ENCODE measurements around the gene SEMA3B. TPM values are rescaled to one million over a fixed set of nuclear protein-coding genes. Genes with fewer than 3 reads are reported as not detected.

The SEMA3B gene
- total and polyA plus RNA-seq, 2 of the 4 experiments (the other 2 are of a cell fraction): 4.3 to 29.3 TPM

GRCh38 chr3:50326182-50326541 is 57.2 kb downstream of the SEMA3B start:
- H2AK9ac ChIP-seq (replicated peaks; ENCODE audit: low read depth, low read length, poor library complexity): no peak overlapping the region
- H3K27ac ChIP-seq (ENCODE audit: insufficient read depth, low read length): no peak overlapping the region
- H3K9me3 ChIP-seq (ENCODE audit: control insufficient read depth, insufficient read depth, low read length): no peaks in the 10 kb centered on the region
- ATAC-seq (ENCODE audit: low read depth) (no peak), DNase-seq (no peak)
- TF ChIP-seq BHLHE40 (IDR thresholded peaks at IDR 0.05; ENCODE audit: low read depth, low read length) (no peak), SMC3 (IDR thresholded peaks at IDR 0.05; ENCODE audit: low read depth, low read length) (no peak), MAZ (IDR thresholded peaks at IDR 0.05; ENCODE audit: borderline replicate concordance, low read depth, low read length) (no peak)
- no peak overlapping the region for H3K14ac ChIP-seq (replicated peaks; ENCODE audit: low read depth, low read length)
- H2AFZ ChIP-seq (replicated peaks; ENCODE audit: low read length, poor library complexity): no peak overlapping the region
- ChIA-PET POLR2A (ENCODE audit: unreplicated experiment) (no interaction called here), CTCF (no interaction called here)
- no peak overlapping the region for H4K5ac ChIP-seq (ENCODE audit: low read depth, low read length)
- no peak overlapping the region for H4K8ac ChIP-seq (ENCODE audit: low read depth in 2 of 2, low read length in 2 of 2)
- H3K4ac ChIP-seq (ENCODE audit: low read depth, low read length): no peak overlapping the region
- no peak overlapping the region for H3K18ac ChIP-seq (ENCODE audit: low read depth, low read length)
- H3K36me3 ChIP-seq (ENCODE audit: control insufficient read depth, insufficient read depth, low read length): peaks cover 22% of the 10 kb centered on the region
- no peak overlapping the region for H3K4me3 ChIP-seq (ENCODE audit: insufficient read depth, low read depth, low read length)
- no CpG with 5 or more reads among the region's 8 CpGs for WGBS, 2 experiments (ENCODE audit: extremely low coverage in 2 of 2, insufficient read length in 1 of 2)
- no peak overlapping the region for H3K4me2 ChIP-seq (ENCODE audit: low read depth, low read length)
- no peak overlapping the region for H3K9ac ChIP-seq (ENCODE audit: low read depth, low read length)
- BruUV-seq (replicated peaks): no TSS peak
- no peak overlapping the region for H2BK15ac ChIP-seq (ENCODE audit: low read depth, low read length)
- no peak overlapping the region for H2BK20ac ChIP-seq (ENCODE audit: low read depth, low read length)
- H2AK5ac ChIP-seq (ENCODE audit: low read depth, low read length): no peak overlapping the region
- no peaks in the 10 kb centered on the region for H3K27me3 ChIP-seq (ENCODE audit: control insufficient read depth, insufficient read depth, low read length)
- no peak overlapping the region for H3K56ac ChIP-seq (ENCODE audit: extremely low read depth, insufficient read depth, low read length)
- peaks cover 8% of the 10 kb centered on the region for H4K20me1 ChIP-seq (ENCODE audit: insufficient read depth, low read length)
- peaks cover 16% of the 10 kb centered on the region for H3K4me1 ChIP-seq (ENCODE audit: control insufficient read depth, insufficient read depth, low read length)
- no peak overlapping the region for H4K91ac ChIP-seq (ENCODE audit: insufficient read depth, low read depth, low read length)
- in situ Hi-C loops (cut with MboI; ENCODE audit: low sequenced_read_pairs) (loop anchor here (25.0 kb wide), 3 partner anchors 1061 to 1836 kb away; partner anchors contain the start of genes ABHD14B, GPR62, MANF and PCBP4), intact Hi-C loops (cut with micrococcal nuclease) (no loop called here), dilution Hi-C loops (cut with HindIII; ENCODE audit: low sequenced_read_pairs, unreplicated experiment) (no loop called here)
- no peak overlapping the region for H3K23ac ChIP-seq (ENCODE audit: low read depth, low read length)
- peaks cover 23 to 39% of the 10 kb centered on the region in 2 experiments; a peak in 3 of 4 replicates for H3K79me1 ChIP-seq (ENCODE audit: low read depth in 1 of 2, low read length in 2 of 2)
- no peak overlapping the region for H2BK5ac ChIP-seq (ENCODE audit: low read depth, low read length, poor library complexity, severe bottlenecking)
- no peaks in the 10 kb centered on the region for H3K9me1 ChIP-seq (ENCODE audit: insufficient read depth, low read length)
- no peak overlapping the region for H2BK120ac ChIP-seq (ENCODE audit: low read depth, low read length)
